Aorta (tissue), 5 donors: ENCODE results near the gene ZNF324B. TPM values are rescaled to one million over a fixed set of nuclear protein-coding genes. Genes with fewer than 3 reads are reported as not detected.
A peak's percentile ranks its signal among the peaks of the same experiment; 100 is the strongest.
"Not testable (repeated sequence)": the region's sequence is repeated elsewhere in the genome, so short reads cannot be mapped to it uniquely, and the experiment has no call there.

Experiments used
- ATAC-seq: fragments of 200-7000 bp; cut with Tn5 transposase; one replicate; pipeline ENCODE4 v1.9.1; 2022; ENCODE audit warnings: moderate library complexity; ENCODE audit not compliant: low FRiP score
- DNase-seq, 2 donors: peaks; one replicate each; pipeline ENCODE4 v3.0.0-alpha.2; 2020
- H3K27ac ChIP-seq, 2 donors: one replicate each; pipeline ENCODE4 v1.5.1; 2013; ENCODE audit warnings: low read length in 2 of 2, mild to moderate bottlenecking in 2 of 2, moderate library complexity in 2 of 2, control low read depth in 1 of 2, inconsistent platforms in 1 of 2, low read depth in 1 of 2
- H3K27me3 ChIP-seq, 2 donors: one replicate each; pipeline ENCODE4 v1.6.1; 2013; ENCODE audit warnings: control low read depth in 1 of 2, low read length in 1 of 2, mild to moderate bottlenecking in 1 of 2, moderate library complexity in 1 of 2; ENCODE audit not compliant: insufficient read depth in 2 of 2, control insufficient read depth in 1 of 2
- H3K36me3 ChIP-seq, 2 donors: one replicate each; pipeline ENCODE4 v1.6.1; 2013; ENCODE audit warnings: control low read depth in 1 of 2, low read length in 1 of 2, mild to moderate bottlenecking in 1 of 2; ENCODE audit not compliant: insufficient read depth in 2 of 2, control insufficient read depth in 1 of 2
- H3K4me1 ChIP-seq, 2 donors: one replicate each; pipeline ENCODE4 v1.6.1; 2013; ENCODE audit warnings: low read length in 2 of 2, control low read depth in 1 of 2, mild to moderate bottlenecking in 1 of 2, moderate library complexity in 1 of 2; ENCODE audit not compliant: insufficient read depth in 2 of 2, control insufficient read depth in 1 of 2
- H3K4me3 ChIP-seq, 2 donors: one replicate each; pipeline ENCODE4 v1.5.1; 2013; ENCODE audit warnings: low read length in 2 of 2, control low read depth in 1 of 2, mild to moderate bottlenecking in 1 of 2
- H3K9me3 ChIP-seq: one replicate; pipeline ENCODE4 v1.6.1; 2013; ENCODE audit warnings: mild to moderate bottlenecking, low read length; ENCODE audit not compliant: control insufficient read depth
- WGBS, 2 donors: extraction: QIAGEN DNeasy Blood & Tissue Kit; methylation state at CpG; one replicate each; pipeline ENCODE4 v1.1.7; 2013; 5-methylcytosine and 5-hydroxymethylcytosine counted together
- intact Hi-C, 2 donors: fragments of 100-400 bp; cut with DNase I; formaldehyde crosslinking; loops; one replicate each; pipeline versions ENCODE4 v1.14.2 to v1.15.0; 2022
- long read RNA-seq, 2 donors: library from polyadenylated mRNA; unstranded; transcript quantifications; one replicate each; pipeline ENCODE4 v2.0.0, GENCODE V29; 2020 to 2021
- polyA plus RNA-seq, 2 donors: library from polyadenylated mRNA; stranded (reverse); fragments of 200-250 nt; gene quantifications; one replicate each; pipeline ENCODE4 v1.2.3, GENCODE V29; 2013
- total RNA-seq, 2 donors: library from RNA; stranded (reverse); fragmentation: NEBNext Ultra II Directional; extraction: Animal tissue kit (Norgen Biotek cat#: 25700); gene quantifications; one replicate each; pipeline ENCODE4 v1.2.1, GENCODE V29; 2021
- donor health status: healthy with polysubstance abuse.
- donor health status: Bipolar disorder and iron deficiency.
- donor health status: DM: no; HTN: no; CAD: no.
- donor health status: DM: no; HTN: no; CAD: no.
- donor health status: DM: yes; HTN: yes; CAD: no.

The ZNF324B gene
- total RNA-seq (1 to 10 TPM; 4.6 to 5.7 TPM), polyA plus RNA-seq (1 to 10 TPM; 1.5 to 2.3 TPM)
- long read RNA-seq, donor 1, transcript ZNF324B-201 (4 exons, 2,996 nt), result major isoform, 6 of 12 reads
- long read RNA-seq, donor 1, partial matches to known transcripts, result 0 of 12 reads
- long read RNA-seq, donor 1, other reads (novel, unspliced or antisense), result 5 of 12 reads
- long read RNA-seq, donor 2, partial matches to known transcripts, result 0 of 1 reads
- long read RNA-seq, donor 2, other reads (novel, unspliced or antisense), result 0 of 1 reads

DNA sequence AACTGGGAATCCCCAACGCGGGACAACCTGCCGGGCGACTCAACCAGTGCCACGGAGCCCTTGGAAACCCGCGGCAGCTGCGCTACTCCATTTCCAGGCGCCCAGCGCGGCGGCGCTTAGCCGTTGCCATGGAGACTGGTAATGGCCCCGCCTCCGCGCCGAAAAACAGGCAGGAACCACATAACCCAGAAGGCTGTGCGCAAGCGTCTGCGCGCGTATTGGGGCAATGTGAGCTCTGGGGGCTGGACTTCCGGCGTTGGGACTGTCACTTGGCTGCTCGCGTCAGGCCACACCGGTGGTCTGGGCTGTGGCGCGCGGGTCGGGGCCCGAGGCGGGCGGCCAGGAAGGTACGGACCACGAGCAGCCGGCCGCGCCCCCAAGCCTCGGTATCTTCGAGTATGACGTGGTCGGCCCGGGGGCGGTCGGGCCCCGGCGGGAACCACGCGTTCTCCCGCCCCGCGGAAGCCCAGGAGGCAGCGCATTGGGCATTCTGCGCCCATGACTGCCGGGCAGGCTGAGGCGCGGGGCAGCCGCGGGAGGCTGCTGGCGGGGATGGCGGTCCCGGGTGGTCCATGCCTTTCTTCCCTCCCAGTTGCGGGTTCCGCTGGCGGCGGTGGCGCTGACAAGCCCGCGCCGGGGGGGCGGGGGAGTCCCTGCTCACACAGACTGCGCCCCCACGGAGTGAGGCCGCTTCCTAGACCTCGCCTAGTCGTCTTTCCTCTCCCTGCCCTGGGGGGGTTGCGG is at the start of gene ZNF324B:
Gene ZNF324B (plus strand): TSS at position 265 of the 744 bp plus-strand sequence. CDS start 2,080 bp downstream, outside the sequence.
- H3K27ac ChIP-seq, result peak within 1 kb of the TSS in 1 of 2 donors; percentile 2

DNA sequence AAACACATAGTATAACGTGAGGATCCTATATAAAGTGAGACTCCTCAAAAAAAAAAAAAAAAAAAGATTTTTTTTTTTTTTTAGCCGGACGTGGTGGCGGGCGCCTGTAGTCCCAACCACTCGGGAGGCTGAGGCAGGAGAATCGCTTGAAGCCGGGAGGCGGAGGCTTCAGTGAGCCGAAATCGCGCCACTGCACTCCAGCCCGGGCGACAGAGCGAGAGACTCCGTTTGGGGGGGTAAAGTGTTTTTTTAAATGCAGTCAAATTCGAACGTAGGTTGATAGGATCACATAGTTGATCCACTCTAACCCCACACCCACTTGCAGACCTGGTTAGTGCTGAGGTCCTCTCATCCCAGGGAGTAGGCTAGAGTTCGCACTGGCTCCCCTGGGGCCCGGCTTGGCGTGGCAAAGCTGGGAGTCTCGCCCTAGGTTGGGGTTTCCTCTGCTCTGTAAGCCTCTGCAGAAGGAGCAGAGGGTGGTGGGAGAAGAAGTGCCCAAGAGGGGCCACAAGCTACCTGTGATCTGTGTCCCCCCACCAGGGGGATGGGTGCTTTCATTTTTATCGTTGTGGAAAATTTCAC is 49.5 kb upstream of the ZNF324B start:
- H3K4me3 ChIP-seq, result no peak overlapping the region
- WGBS, 2 donors, result 26 to 30% methylated on average over 21 to 23 of the region's 23 CpGs
- no peaks in the 10 kb centered on the region for H3K4me1 ChIP-seq
- H3K9me3 ChIP-seq, result no peaks in the 10 kb centered on the region
- ATAC-seq (no peak), DNase-seq (peak in 1 of 2 donors; percentile 60)
- intact Hi-C loops, result loop anchor here in 1 of 2 donors (5.0 kb wide), 1 partner anchor 40 kb away; the partner anchor contains the start of gene ZNF132
- H3K36me3 ChIP-seq, result no peaks in the 10 kb centered on the region
- H3K27ac ChIP-seq, result no peak overlapping the region
- no peaks in the 10 kb centered on the region for H3K27me3 ChIP-seq

More for the DNA sequence above, at the start of gene ZNF324B:
- Histone ChIP-seq H3K27me3 (no peaks in the 10 kb centered on the region), H3K4me3 (peak within 1 kb of the TSS; percentile 63 to 66), H3K4me1 (no peaks in the 10 kb centered on the region), H3K9me3 (no peaks in the 10 kb centered on the region), H3K36me3 (peaks cover 0 to 3% of the 10 kb centered on the region in 2 donors)
- ATAC-seq, result peak; percentile 98
- 0% methylated on average over 45 to 79 of the region's 79 CpGs for WGBS, 2 donors
- intact Hi-C loops, result loop anchor here in 1 of 2 donors (1.0 kb wide), 1 partner anchor 11 kb away; the partner anchor contains the start of gene ZNF132
- DNase-seq, result peak; percentile 98 to 99

GRCh38 chr19:58403920-58404478 is 47.4 kb upstream of the ZNF324B start:
- H3K27me3 ChIP-seq, H3K4me3 ChIP-seq, H3K4me1 ChIP-seq, ATAC-seq, H3K36me3 ChIP-seq, DNase-seq, H3K9me3 ChIP-seq, H3K27ac ChIP-seq: not testable (repeated sequence)
- 71 to 82% methylated on average over 4 to 5 of the region's 5 CpGs for WGBS, 2 donors
- intact Hi-C loops, result loop anchor here in 1 of 2 donors (5.0 kb wide), 1 partner anchor 38 kb away; the partner anchor contains the start of gene ZNF132

DNA sequence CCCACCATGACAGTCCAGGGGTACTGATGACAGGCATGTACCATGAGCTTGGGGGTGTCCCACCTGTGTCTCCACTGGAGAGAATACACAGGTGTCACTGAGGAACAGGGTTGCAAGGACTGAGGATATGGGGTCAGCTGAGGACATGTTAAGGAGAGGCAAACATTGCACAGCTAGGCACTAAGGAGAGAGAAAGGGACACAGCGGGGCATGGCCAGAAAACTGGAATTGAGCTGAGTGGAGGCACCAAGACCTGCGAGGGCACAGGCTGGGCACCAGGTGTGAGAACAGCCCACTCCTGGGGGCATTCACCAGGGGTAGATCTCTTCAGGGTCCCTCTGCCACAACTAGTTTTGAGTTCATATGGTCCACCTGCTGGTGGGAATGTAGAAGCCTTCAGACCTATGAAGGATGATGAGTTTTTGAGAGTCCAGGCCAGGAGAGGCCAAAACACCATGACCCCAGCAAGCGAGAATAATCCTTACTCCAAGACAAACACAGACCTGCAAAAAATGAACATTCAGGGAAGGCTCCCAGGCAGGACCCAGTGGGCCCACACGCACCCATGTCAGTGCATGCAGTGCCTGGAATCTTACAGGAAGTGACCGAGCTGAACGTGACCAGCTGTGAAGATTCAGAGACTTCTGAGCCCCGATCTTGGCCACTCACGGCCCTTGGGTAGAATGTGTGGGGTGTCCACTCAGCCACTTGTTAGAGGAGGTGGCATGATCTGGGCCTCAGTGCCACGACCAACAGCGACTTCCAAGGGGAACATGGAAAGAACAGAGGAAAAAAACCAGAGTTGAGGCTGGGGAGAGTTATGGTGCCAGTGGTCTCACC is 44.4 kb upstream of the ZNF324B start:
- no peaks in the 10 kb centered on the region for H3K9me3 ChIP-seq
- no peaks in the 10 kb centered on the region for H3K36me3 ChIP-seq
- intact Hi-C loops, result no loop called here
- H3K4me1 ChIP-seq, result no peaks in the 10 kb centered on the region
- 66 to 72% methylated on average over 10 of the region's 10 CpGs for WGBS, 2 donors
- no peak overlapping the region for H3K4me3 ChIP-seq
- ATAC-seq, result no peak
- no peak for DNase-seq
- H3K27ac ChIP-seq, result no peak overlapping the region
- no peaks in the 10 kb centered on the region for H3K27me3 ChIP-seq

DNA sequence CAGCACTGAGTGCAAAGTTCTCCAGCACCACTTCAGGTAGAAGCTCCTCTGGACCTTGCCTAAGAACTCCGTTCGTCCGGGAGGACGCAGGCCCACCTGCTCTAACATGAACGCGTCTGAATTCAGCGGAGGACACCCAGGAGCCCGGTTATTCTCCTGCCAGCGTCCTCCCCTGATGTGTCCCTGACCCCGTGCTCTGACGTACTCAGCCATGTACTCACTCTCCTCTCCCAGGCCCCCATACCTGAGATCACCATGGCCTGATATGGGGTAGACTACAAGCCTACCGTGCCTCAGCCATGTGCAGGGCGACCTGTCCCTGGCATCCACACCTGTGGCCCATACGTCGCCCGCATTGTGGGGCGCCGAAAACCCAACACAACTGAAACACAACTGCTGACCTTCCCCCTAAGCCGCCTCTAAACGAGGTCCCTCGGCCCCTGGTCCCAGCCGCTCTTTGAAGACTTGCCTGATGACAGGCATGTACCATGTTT is 43.7 kb upstream of the ZNF324B start:
- H3K36me3 ChIP-seq, result no peaks in the 10 kb centered on the region
- no peaks in the 10 kb centered on the region for H3K27me3 ChIP-seq
- peak overlapping the region; percentile 71 to 79 for H3K4me3 ChIP-seq
- H3K27ac ChIP-seq, result peak overlapping the region in 1 of 2 donors; percentile 87
- H3K9me3 ChIP-seq, result no peaks in the 10 kb centered on the region
- ATAC-seq (peak; percentile 3), DNase-seq (no peak)
- H3K4me1 ChIP-seq, result no peaks in the 10 kb centered on the region
- 9 to 12% methylated on average over 22 of the region's 22 CpGs for WGBS, 2 donors
- intact Hi-C loops, result no loop called here

DNA sequence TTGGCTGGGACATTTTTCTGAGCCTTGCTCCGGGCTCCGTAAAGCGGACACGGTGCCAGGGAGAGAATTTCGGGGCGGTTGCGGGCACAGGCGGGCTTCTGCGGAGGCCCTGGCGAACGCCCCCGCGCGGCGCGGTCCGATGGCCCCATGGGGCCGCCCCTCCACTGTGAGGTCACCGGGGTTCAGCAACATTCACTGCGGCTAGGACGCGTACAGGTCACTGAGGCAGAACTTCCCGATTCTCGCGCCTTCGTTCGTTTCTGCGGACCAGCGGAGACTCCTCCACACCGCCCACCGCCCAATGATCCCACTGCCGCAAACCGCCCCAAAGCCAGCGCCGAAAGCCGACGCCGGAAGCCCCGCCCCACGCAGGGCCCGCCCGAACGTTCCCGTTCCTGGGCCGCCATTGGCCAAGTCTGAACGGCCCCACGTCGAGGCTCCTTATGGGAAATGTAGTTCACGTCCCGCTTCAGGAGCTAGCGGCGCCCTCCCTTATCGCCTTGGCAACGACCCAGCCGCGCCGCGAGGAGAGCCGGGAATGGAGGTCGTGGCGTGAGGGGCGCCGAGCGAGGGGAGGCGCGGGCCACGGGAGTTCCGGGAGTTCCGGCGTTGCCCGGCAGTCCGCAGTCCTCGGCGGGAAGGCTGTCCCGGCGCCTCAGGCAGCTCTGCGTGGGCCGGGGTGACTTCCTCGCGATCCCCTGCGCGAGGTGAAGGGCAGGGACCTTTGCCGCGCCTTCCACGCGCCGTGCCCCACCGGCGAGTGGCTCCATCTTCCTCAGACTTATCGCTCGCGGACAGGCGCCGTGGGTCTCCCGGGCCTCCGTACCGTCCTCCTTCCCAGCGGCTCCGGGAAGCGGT is 43.0 kb upstream of the ZNF324B start, which contains the start of gene ZNF584:
Gene ZNF584 (plus strand): TSS at position 498 of the 858 bp plus-strand sequence. CDS start 499 bp downstream, outside the sequence.
- 0% methylated on average over 83 to 100 of the region's 100 CpGs for WGBS, 2 donors
- peak; percentile 99 for ATAC-seq
- no peaks in the 10 kb centered on the region for H3K36me3 ChIP-seq
- H3K4me3 ChIP-seq, result peak within 1 kb of the TSS; percentile 79 to 80
- no peaks in the 10 kb centered on the region for H3K9me3 ChIP-seq
- no peaks in the 10 kb centered on the region for H3K27me3 ChIP-seq
- intact Hi-C loops, result no loop called here
- H3K4me1 ChIP-seq, result no peaks in the 10 kb centered on the region
- peak; percentile 97 to 98 for DNase-seq
- H3K27ac ChIP-seq, result peak within 1 kb of the TSS in 1 of 2 donors; percentile 87

- ATAC-seq, result peak; percentile 15
These were observed 42.2 kb upstream of the ZNF324B start for GRCh38 chr19:58409010-58409790.

More at GRCh38 chr19:58409010-58409790, 42.2 kb upstream of the ZNF324B start:
- Histone ChIP-seq H3K9me3 (no peaks in the 10 kb centered on the region), H3K4me1 (no peaks in the 10 kb centered on the region), H3K27ac (peak overlapping the region in 1 of 2 donors; percentile 53), H3K36me3 (no peaks in the 10 kb centered on the region), H3K27me3 (no peaks in the 10 kb centered on the region), H3K4me3 (peak overlapping the region; percentile 79 to 80)
- intact Hi-C loops, result no loop called here
- 2 to 3% methylated on average over 34 of the region's 34 CpGs for WGBS, 2 donors
- peak in 1 of 2 donors; percentile 56 for DNase-seq
